HUDEP-2 (cell line): ENCODE measurements around the gene PSMB10.
"Not testable (repeated sequence)": the region's sequence is repeated elsewhere in the genome, so short reads cannot be mapped to it uniquely, and the experiment has no call there.

Experiments used
- DNase-seq, 76 experiments: peaks; one replicate each; lab custom pipeline; 2025; ENCODE audit not compliant: unreplicated experiment in 76 of 76; lab: John Stamatoyannopoulos, UW

Gene PSMB10

GRCh38 chr16:67936124-67936879 is at the start of gene PSMB10:
PSMB10 (minus strand) TSS chr16:67936850; CDS start chr16:67936749, 101 bp downstream.
- DNase-seq: peak in 27 of 76 experiments; percentile 5 to 59 (median 37)

GRCh38 chr16:67982011-67982696 is 45.5 kb upstream of the PSMB10 start:
- DNase-seq: no peak

GRCh38 chr16:67979955-67980678 is 43.5 kb upstream of the PSMB10 start, which contains the start of gene DPEP3:
DPEP3 (minus strand) TSS chr16:67980499; CDS start chr16:67980380, 119 bp downstream.
- peak in 5 of 76 experiments; percentile 3 to 31 (median 13) for DNase-seq

- DNase-seq: no peak
Measured at GRCh38 chr16:67977469-67978227, 41.0 kb upstream of the PSMB10 start.

- DNase-seq: no peak
Measured at GRCh38 chr16:67977005-67977404, 40.4 kb upstream of the PSMB10 start.

- DNase-seq: no peak
Measured at GRCh38 chr16:67976205-67976604, 39.6 kb upstream of the PSMB10 start.

GRCh38 chr16:67975321-67976105 is 38.9 kb upstream of the PSMB10 start:
- no peak for DNase-seq

- DNase-seq: not testable (repeated sequence)
Measured at GRCh38 chr16:67972285-67972684, 35.6 kb upstream of the PSMB10 start.

- peak in 3 of 76 experiments; percentile 7 to 22 (median 18) for DNase-seq
Measured at GRCh38 chr16:67971111-67971510, 34.5 kb upstream of the PSMB10 start.

- peak in 20 of 76 experiments; percentile 11 to 64 (median 31) for DNase-seq
Measured at GRCh38 chr16:67969254-67970039, 32.8 kb upstream of the PSMB10 start.

- DNase-seq: peak in 74 of 76 experiments; percentile 29 to 91 (median 82)
Measured at GRCh38 chr16:67968400-67969253, 32.0 kb upstream of the PSMB10 start, which contains the start of gene SLC12A4. SLC12A4 (minus strand) TSS chr16:67968637; CDS start chr16:67968553, 84 bp downstream.

- DNase-seq: peak in 20 of 76 experiments; percentile 9 to 47 (median 26)
Measured at GRCh38 chr16:67967958-67968399, 31.3 kb upstream of the PSMB10 start.

GRCh38 chr16:67967183-67967957 is 30.7 kb upstream of the PSMB10 start:
- no peak for DNase-seq

GRCh38 chr16:67966549-67967182 is 30.0 kb upstream of the PSMB10 start:
- DNase-seq: peak in 8 of 76 experiments; percentile 9 to 45 (median 18)

- no peak for DNase-seq
Measured at GRCh38 chr16:67965668-67966548, 29.3 kb upstream of the PSMB10 start.
